MG63 (cell line): ENCODE measurements around the gene CARD8. TPM values are rescaled to one million over a fixed set of nuclear protein-coding genes. Genes with fewer than 3 reads are reported as not detected.
"Not testable (repeated sequence)": the region's sequence is repeated elsewhere in the genome, so short reads cannot be mapped to it uniquely, and the experiment has no call there.

Experiments used
- DNase-seq: peaks from one replicate; pipeline ENCODE4 v3.0.0-alpha.2; 2020
- H3K27me3 ChIP-seq: fragments of 250-450 bp; sonication (Bioruptor Pico); 2 replicates; pipeline ENCODE4 v1.5.1; 2020; ENCODE audit warnings: mild to moderate bottlenecking, moderate library complexity
- H3K36me3 ChIP-seq: fragments of 250-450 bp; sonication (Bioruptor Pico); 2 replicates; pipeline ENCODE4 v1.5.1; 2020; ENCODE audit warnings: mild to moderate bottlenecking, moderate library complexity
- H3K4me3 ChIP-seq: fragments of 250-450 bp; sonication (Bioruptor Pico); 2 replicates; pipeline ENCODE4 v1.5.1; 2020; ENCODE audit warnings: mild to moderate bottlenecking, moderate library complexity
- H3K9me3 ChIP-seq: fragments of 250-450 bp; sonication (Bioruptor Pico); 2 replicates; pipeline ENCODE4 v1.5.1; 2020; ENCODE audit warnings: mild to moderate bottlenecking, moderate library complexity
- total RNA-seq: library from RNA; depleted of rRNA; stranded (reverse); fragments of >200 nt; shearing (Covaris generic); gene quantifications from 2 replicates; pipeline ENCODE4 v1.2.3, GENCODE V29; 2014; ENCODE audit warnings: low replicate concordance

CARD8 gene
- total RNA-seq, 1 experiment from 2014 or later: 17.5 TPM

DNA sequence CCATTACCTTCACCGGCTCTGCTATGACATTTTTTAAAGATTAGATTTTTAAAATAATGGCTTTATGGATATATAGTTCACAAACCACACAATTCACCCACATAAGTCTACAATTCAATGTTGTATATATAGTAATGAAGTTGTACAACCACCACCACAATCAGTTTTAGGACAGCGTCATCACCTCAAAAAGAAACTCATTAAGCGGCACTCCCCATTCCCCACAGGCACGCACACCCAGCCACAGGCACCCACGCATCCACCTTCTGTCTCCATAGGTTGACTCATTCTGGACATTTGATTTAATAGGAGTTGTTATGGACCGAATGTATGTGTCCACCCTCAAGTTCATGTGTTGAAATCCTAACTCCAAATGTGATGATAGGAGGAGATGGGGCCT is 13.9 kb downstream of the CARD8 start:
- peaks cover 13% of the 10 kb centered on the region for H3K36me3 ChIP-seq
- H3K27me3 ChIP-seq, DNase-seq, H3K4me3 ChIP-seq, H3K9me3 ChIP-seq: not testable (repeated sequence)

DNA sequence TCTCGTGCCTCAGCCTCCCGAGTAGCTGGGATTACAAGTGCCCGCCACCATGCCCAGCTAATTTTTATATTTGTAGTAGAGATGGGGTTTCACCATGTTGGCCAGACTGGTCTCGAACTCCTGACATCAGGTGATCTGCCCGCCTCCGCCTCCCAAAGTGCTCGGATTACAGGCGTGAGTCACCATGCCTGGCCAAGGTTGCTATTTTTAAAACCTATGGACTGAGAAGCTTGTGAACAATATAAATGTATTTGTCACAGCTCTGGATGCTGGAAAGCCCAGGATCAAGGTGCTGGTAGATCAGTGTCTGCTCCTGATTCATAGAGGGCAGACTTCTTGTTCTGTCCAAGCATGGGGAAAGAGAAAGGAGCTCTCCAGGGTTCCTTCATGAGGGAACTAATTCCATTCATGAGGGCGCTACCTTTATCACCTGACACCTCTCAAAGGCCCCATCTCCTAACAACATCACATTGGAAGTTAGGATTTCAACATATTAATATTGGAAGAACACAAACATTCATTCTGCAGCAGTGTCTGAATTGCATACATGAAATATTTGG is 16.1 kb downstream of the CARD8 start:
- DNase-seq: peak; percentile 8
- Histone ChIP-seq H3K9me3 (no peaks in the 10 kb centered on the region), H3K27me3 (no peaks in the 10 kb centered on the region), H3K4me3 (no peak overlapping the region), H3K36me3 (peaks cover 10% of the 10 kb centered on the region)

DNA sequence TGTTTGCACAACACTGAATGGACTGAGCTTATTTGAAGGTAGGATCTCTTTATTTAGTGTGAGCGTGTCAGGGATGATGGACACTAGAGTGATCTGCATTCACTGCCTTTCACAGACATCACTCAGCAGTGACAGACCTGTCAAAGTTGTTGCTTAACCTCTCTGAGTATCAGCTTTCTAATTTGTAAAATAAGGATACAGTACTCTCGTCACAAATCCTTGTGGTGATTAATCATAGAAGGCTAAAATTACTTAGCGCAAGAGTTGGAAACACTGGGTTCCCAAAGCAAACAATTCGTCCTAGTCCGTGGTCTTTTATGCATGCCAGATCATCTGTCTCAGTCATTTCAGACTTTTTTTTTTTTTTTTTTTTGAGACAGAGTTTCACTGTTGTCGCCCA is 16.6 kb downstream of the CARD8 start:
- no peak overlapping the region for H3K4me3 ChIP-seq
- DNase-seq: no peak
- no peaks in the 10 kb centered on the region for H3K9me3 ChIP-seq
- no peaks in the 10 kb centered on the region for H3K27me3 ChIP-seq
- peaks cover 12% of the 10 kb centered on the region for H3K36me3 ChIP-seq

DNA sequence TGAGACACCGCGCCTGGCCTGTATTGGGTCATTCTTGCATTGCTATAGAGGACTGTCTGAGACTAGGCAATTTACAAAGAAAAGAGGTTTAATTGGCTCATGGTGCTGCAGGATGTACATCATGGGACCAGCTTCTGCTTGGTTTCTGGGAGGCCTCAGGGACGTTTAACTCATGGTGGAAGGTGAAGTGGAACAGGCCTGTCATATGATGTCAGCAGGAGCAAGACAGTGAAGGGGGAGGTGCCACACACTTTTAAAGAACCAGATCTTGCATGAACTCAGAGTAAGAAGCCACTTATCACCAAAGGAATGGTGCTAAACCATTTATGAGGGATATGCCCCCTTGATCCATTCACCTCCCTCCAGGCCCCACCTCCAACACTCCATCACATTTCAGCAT is 18.7 kb downstream of the CARD8 start:
- Histone ChIP-seq H3K27me3 (no peaks in the 10 kb centered on the region), H3K9me3 (no peaks in the 10 kb centered on the region), H3K4me3 (no peak overlapping the region), H3K36me3 (peaks cover 13% of the 10 kb centered on the region)
- DNase-seq: no peak

DNA sequence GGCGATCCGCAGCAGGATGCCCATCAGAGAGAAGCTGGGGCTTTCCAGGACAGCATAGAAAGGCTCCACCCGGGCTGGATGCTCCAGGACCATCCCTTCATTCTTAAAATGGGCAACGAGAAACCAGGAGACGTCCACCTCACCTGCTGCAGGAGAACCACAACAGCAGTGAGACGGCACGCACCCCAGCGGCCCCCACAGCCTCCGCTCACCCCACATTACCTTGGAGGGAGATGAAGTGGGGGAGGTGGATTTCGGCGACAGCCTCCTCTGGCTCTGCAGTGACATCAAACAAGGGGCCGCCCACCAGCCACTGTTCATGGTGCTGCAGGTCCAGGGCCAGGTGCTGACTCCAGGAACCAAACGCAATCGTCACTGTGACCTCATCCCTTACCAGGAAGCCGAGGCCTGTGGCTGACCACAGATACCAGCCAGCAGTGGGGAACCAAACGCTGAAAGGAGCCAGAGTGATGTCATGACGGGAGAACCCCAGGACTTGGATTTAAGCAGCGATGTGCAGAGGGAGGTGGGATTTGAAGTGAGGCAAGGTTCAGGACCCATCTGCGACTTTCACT is 25.1 kb downstream of the CARD8 start:
- no peak for DNase-seq
- Histone ChIP-seq H3K27me3 (no peaks in the 10 kb centered on the region), H3K9me3 (no peaks in the 10 kb centered on the region), H3K36me3 (0 out of 2 replicates have a peak, but pooled peaks cover 4% of the 10 kb centered on the region), H3K4me3 (no peak overlapping the region)

DNA sequence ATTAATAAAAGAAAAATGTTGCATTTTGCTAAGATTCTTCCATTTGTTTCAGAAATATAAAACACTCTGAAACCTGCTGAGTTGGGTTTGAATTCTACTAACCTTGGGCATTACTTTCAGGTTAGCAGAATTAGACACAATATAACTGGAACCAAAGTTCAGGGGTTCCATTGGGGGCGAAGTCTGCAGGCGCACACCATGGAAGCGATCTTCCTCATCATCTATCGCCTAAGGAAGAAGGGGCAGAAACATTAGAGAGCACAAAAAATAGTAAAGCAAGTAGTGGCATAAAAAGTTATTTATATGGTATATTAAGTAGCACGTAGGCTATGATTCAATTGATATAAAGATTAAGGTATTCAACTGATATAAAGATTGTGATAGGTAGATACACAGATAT is 34.1 kb downstream of the CARD8 start:
- Histone ChIP-seq H3K27me3 (no peaks in the 10 kb centered on the region), H3K36me3 (no peaks in the 10 kb centered on the region; the same call in 1 of the 2 replicates), H3K4me3 (no peak overlapping the region), H3K9me3 (no peaks in the 10 kb centered on the region)
- no peak for DNase-seq

DNA sequence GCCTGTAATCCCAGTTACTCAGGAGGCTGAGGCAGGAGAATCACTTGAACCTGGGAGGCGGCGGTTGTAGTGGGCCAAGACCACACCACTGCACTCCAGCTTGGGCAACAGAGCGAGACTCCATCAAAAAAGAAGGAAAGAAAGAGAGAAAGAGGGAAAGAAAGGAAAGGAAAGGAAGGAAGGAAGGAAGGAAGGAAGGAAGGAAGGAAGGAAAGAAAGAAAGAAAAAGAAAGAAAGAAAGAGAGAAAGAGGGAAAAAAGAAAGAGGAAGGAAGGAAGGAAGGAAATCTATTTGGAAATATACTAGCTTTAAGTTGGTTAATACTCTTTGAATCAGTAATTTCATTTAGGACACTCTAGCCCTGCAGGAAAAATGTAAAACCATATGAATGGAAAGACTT is 34.9 kb downstream of the CARD8 start:
- not testable (repeated sequence) for H3K9me3 ChIP-seq, H3K4me3 ChIP-seq, DNase-seq, H3K36me3 ChIP-seq, H3K27me3 ChIP-seq

DNA sequence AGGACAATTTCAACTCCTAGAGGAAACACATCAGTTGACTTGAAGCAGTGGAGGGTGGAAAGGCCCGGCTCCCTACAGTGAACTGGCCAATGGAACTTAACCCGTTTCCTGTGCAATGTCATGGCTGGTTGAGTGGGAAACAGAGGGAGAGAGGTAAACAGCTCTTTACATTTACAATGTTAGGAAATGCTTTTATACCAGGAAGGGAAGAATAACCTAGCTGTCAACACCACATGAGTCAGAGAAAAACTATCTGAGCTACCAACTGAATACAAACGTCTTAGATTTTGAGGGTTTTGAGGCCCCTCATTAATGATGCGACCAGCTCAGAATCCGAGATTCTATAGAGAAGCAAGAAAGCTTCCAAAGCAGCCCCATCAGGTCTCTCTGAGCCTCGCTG is 36.7 kb downstream of the CARD8 start:
- Histone ChIP-seq H3K36me3 (no peaks in the 10 kb centered on the region; the same call in 1 of the 2 replicates), H3K9me3 (no peaks in the 10 kb centered on the region), H3K4me3 (no peak overlapping the region), H3K27me3 (no peaks in the 10 kb centered on the region)
- no peak for DNase-seq

DNA sequence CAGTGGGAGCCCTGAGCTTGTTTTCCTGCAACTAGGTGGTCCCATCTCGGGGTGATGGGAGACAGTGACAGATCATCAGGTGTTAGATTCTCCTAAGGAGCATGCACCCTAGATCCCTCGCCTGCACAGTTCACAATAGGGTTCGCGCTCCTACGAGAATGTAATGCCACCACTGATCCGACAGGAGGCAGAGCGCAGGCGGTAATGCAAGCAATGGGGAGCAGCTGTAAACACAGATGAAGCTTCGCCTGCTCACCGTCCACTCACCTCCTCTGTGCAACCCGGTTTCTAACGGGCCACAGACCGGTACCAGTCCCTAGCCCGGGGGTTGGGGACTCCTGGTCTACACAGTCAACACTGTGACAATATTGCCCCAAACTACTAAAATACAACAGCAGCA is 38.8 kb downstream of the CARD8 start:
- DNase-seq: no peak
- H3K9me3 ChIP-seq: no peaks in the 10 kb centered on the region
- no peaks in the 10 kb centered on the region for H3K27me3 ChIP-seq
- H3K36me3 ChIP-seq: no peaks in the 10 kb centered on the region; the same call in 1 of the 2 replicates
- H3K4me3 ChIP-seq: no peak overlapping the region

DNA sequence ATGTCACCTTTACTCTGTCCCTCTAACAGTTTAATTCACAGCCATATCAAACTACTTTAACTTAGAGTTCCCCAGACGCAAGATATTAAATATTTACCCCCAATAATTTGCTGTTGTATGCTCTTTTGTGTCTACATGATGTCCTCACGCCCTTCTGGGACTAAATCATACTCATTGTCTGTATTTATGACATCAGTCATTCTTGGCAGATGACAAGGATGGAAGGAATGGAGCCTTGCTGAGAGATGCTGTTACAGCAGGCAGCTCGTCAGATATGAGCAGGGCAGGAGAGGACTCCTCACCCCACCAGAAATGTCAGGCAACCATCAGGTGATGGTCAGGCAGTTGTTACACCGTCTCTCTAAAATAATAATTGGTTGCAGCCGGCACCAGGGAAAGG is 41.8 kb downstream of the CARD8 start:
- Histone ChIP-seq H3K36me3 (peaks cover 6% of the 10 kb centered on the region; the same call in 1 of the 2 replicates), H3K9me3 (no peaks in the 10 kb centered on the region), H3K27me3 (no peaks in the 10 kb centered on the region)

DNA sequence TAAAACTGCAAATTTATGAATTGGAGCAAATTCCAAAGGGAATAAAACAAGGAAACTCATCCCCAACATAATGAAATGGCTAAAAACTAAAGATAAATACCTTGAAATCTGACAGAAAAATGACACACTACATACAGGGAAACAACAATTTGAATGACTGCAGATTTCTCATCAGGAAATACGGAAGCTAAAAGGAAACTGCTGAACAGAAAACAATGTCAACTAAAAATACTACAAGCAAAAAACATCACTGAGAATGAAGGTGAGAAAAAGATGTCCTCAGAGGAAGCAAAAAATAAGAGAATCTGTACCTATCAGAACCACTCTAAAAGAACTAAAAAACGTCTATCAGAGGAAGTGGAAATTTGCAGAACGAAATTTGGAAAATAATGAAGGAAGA is 45.7 kb downstream of the CARD8 start:
- H3K9me3 ChIP-seq: no peaks in the 10 kb centered on the region
- DNase-seq: no peak
- no peak overlapping the region for H3K4me3 ChIP-seq
- no peaks in the 10 kb centered on the region for H3K27me3 ChIP-seq
- peaks cover 22% of the 10 kb centered on the region for H3K36me3 ChIP-seq

More for the DNA sequence above, 41.8 kb downstream of the CARD8 start:
- no peak overlapping the region for H3K4me3 ChIP-seq
- DNase-seq: no peak

DNA sequence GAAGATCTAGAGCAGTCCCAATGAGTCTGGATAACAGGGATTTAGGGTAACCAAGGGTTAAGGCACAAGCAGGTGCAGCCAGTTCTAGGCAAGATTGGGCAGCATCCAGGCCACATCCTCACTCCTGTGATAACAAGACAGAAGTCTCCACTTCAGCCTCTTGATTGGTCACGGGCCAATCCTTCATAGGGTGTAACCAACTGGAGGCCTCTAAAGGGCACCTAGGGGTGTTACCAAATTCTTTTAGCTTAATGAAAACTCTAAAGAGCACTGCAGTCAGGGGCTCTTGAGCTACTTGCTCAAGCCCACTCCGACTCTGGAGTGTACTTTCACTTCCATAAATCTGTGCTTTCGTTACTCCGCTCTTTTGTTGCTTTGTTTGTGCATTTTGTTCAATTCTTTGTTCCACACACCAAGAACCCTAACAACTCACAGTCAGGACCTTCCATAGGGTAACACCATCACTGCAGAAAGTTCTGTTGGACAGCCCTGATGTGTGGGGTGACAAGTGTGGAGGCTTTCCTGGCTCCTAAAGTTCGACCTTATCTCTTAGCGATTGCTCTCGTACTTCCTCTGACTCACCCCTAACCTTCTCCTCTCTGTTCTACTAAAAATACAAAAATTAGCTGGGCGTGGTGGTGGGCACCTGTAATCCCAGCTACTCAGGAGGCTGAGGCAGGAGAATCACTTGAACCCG is 49.2 kb downstream of the CARD8 start:
- Histone ChIP-seq H3K9me3 (no peaks in the 10 kb centered on the region), H3K27me3 (no peaks in the 10 kb centered on the region), H3K36me3 (peaks cover 22% of the 10 kb centered on the region), H3K4me3 (no peak overlapping the region)
- DNase-seq: no peak

DNA sequence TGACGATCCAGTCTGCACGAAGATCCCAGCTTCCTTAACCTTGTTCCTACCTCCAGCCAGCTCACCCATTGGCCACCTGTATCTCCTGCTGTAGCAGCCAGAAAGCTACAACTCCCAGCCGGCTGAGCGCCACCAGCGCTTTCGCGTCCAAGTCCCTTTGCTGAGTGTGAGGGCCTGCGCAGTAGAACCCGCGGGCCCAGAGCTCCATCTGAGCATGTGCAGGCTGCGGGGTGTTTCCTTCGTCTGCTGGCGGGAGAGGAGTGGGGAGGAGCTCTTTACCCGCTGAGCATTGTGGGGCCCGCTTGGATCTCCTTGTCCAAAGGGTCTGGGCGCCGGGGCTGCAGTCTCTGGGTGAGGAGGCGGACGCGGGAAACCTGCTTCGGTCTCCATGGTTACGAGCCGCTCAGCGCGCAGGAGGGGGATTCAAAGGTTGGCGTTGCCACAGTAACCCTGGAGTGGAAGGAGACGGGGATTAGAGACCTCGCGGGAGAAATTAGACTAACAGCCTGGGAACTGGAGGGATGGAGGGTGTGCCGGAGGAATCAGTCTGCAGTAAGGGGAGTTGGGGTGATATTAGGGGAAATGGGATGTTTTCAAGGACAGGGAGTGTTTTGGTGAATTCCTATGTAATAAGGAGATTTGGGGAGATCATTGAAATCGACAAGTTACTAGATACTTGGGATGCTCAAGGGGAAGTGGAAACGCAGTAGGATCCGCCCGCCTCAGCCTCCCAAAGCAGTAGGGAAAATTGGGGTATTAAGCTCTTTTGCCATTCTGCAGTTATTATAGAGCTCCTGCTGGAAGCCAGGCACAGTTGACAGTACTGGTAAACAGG is 51.7 kb downstream of the CARD8 start:
- Histone ChIP-seq H3K27me3 (no peaks in the 10 kb centered on the region), H3K4me3 (peak overlapping the region; percentile 76), H3K9me3 (no peaks in the 10 kb centered on the region), H3K36me3 (peaks cover 16% of the 10 kb centered on the region)
- DNase-seq: peak; percentile 96

DNA sequence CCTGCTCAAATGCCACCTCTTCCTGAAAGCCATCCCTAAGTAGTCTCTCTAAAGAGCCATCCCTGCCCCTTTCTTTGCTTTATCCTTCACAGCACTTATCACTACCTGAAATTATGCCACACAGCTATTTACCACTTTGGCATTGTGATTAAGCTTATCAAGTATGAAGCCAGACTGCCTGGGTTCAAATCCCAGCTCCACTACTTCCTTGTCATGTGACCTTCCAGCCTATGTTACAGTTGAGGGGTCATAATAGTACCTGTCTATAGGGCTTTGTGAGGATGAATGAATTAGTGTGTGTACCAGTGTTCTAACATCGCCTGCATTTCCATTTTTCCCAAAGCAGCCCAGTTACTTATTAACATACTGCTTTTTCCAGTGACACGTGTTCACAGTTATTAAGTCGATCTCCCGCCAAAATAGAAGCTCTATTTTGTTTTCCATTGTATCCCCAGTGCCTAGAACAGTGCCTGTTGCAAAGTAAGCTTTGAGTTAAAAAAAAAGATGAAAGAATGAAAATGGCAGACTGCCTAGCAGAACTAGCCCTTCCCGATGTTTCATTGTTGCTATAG is 52.4 kb downstream of the CARD8 start:
- DNase-seq: no peak
- Histone ChIP-seq H3K36me3 (peaks cover 16% of the 10 kb centered on the region), H3K9me3 (no peaks in the 10 kb centered on the region), H3K4me3 (peak overlapping the region; percentile 76), H3K27me3 (no peaks in the 10 kb centered on the region)

DNA sequence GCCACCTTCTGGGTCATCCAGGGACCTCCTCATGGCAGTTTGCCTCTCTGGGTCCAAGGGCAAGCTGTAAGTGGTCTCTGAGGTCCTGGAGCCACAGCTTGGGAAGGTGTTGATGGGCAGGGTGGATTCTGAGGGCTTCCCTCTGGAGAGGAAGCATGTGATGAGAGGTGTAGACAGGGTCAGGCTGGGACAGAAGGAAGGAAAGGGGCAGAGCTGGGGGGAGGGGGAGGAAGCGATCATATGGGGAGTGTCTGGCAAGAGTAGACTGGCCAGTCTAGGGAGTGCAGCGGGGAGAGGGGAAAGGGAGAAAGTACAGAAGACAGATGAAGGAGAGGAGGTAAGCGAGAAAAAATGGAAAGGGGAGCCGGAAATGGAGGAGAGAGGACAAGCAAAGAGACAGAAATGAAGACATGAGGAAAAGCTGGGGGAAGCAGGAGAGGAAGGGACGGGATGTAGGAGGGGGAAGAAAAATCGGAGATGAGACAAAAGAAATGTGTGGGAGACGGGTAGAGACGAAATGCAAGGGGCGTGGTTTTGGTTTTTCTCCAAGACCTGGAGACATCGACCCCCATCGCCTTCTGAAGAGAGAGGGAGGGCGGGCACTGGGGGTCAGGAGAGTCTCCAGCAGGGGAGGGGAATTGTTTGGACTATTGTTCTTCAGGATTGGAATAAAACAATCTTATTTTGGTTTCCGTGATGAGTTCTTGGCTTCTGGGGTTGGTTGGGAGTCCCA is 58.6 kb downstream of the CARD8 start:
- no peak for DNase-seq
- no peaks in the 10 kb centered on the region; the same call in 1 of the 2 replicates for H3K36me3 ChIP-seq
- no peak overlapping the region for H3K4me3 ChIP-seq
- H3K27me3 ChIP-seq: no peaks in the 10 kb centered on the region
- H3K9me3 ChIP-seq: no peaks in the 10 kb centered on the region

DNA sequence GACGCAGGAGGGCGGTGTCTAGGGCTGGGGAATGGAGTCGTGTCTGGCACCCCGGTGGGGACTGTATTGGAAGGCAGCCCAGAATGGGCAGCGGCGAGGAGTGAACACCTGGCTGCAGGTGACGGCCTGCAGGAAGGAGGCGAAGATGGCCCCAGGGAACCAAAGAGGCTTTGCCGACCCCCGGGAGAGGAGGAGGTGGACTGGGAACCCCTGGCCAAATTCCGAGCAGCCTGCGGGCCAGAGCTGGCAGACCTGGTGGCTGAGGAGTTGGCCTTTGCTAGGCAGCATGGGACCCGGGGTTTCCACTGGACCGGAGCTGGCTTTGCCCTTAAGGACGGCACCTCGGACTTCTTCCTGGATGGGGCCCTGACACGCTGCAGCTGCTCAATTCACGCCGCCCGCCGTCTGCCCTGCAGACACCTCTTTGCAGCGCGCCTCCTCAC is 59.4 kb downstream of the CARD8 start:
- H3K9me3 ChIP-seq: no peaks in the 10 kb centered on the region
- DNase-seq: no peak
- H3K36me3 ChIP-seq: no peaks in the 10 kb centered on the region; the same call in 1 of the 2 replicates
- no peak overlapping the region for H3K4me3 ChIP-seq
- H3K27me3 ChIP-seq: no peaks in the 10 kb centered on the region
